ENCODE measurements around the gene LTBP1. TPM values are rescaled to one million over a fixed set of nuclear protein-coding genes. Genes with fewer than 3 reads are reported as not detected.
"Not testable (repeated sequence)": the region's sequence is repeated elsewhere in the genome, so short reads cannot be mapped to it uniquely, and the experiment has no call there.

The LTBP1 gene
- total RNA-seq, 4 donors from 2014 or later: 5.1 to 12.9 (median 10.7) TPM

DNA sequence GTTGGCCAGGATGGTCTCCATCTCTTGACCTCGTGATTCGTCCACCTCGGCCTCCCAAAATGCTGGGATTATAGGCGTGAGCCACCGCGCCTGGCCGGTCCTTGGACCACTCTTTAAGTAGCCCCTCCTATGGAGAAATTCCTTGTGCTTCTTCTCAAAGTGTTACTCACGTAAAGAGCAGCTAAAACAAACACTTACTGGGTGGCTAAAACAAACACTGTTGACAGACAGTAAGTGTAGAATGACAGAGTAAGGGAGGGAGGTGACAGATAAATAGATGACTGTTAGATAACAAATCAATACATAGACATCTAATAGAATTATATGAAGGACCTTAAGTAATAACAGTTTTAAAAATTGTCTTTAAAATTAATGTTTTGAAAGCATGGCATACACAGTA is 488.8 kb downstream of the LTBP1 start:
- DNase-seq: no peak
- Histone ChIP-seq H3K9me3 (no peaks in the 10 kb centered on the region), H3K27ac (peak overlapping the region in 1 of 3 donors; percentile 20), H3K4me1 (peaks cover 5 to 8% of the 10 kb centered on the region in 2 donors), H3K36me3 (no peaks in the 10 kb centered on the region), H3K27me3 (no peaks in the 10 kb centered on the region), H3K4me3 (replicated peaks in 1 of 3) (no peak overlapping the region)
- TF ChIP-seq POLR2A (IDR thresholded peaks at IDR 0.05): no peak
- TF ChIP-seq, protein P1, sequence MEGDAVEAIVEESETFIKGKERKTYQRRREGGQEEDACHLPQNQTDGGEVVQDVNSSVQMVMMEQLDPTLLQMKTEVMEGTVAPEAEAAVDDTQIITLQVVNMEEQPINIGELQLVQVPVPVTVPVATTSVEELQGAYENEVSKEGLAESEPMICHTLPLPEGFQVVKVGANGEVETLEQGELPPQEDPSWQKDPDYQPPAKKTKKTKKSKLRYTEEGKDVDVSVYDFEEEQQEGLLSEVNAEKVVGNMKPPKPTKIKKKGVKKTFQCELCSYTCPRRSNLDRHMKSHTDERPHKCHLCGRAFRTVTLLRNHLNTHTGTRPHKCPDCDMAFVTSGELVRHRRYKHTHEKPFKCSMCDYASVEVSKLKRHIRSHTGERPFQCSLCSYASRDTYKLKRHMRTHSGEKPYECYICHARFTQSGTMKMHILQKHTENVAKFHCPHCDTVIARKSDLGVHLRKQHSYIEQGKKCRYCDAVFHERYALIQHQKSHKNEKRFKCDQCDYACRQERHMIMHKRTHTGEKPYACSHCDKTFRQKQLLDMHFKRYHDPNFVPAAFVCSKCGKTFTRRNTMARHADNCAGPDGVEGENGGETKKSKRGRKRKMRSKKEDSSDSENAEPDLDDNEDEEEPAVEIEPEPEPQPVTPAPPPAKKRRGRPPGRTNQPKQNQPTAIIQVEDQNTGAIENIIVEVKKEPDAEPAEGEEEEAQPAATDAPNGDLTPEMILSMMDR (IDR thresholded peaks at IDR 0.05): no peak
- 32 to 54% methylated on average over 8 of the region's 8 CpGs for WGBS, 2 donors
- intact Hi-C loops (cut with DNase I): no loop called here

DNA sequence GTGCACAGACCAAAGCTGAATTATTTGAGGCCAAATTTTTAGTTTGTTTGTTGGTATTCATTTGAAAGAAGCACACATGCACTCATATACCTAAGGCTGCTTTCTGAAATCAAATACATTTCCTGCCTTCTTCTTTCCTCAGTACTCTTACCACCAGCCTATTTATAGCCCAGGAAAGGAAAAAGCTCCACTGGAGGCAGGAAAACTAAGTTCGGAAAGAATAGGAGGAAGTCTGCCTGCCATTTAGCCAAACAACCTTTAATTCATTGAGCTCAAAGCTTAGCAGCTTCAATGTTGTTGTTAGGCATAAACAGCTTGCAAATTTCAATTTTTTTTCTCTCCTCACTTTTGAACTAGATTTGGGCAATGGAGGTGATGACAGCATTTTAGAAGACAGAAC is 489.3 kb downstream of the LTBP1 start:
- H3K36me3 ChIP-seq: no peaks in the 10 kb centered on the region
- TF ChIP-seq, protein P1 (IDR thresholded peaks at IDR 0.05): no peak
- no peak for TF ChIP-seq POLR2A (IDR thresholded peaks at IDR 0.05)
- H3K4me1 ChIP-seq: peaks cover 5 to 8% of the 10 kb centered on the region in 2 donors
- H3K9me3 ChIP-seq: no peaks in the 10 kb centered on the region
- no peaks in the 10 kb centered on the region for H3K27me3 ChIP-seq
- 57 to 72% methylated on average over 1 of the region's 1 CpG for WGBS, 2 donors
- intact Hi-C loops (cut with DNase I): no loop called here
- no peak for DNase-seq
- no peak overlapping the region for H3K4me3 ChIP-seq (replicated peaks in 1 of 3)
- H3K27ac ChIP-seq: peak overlapping the region in 2 of 3 donors; percentile 20 to 26

DNA sequence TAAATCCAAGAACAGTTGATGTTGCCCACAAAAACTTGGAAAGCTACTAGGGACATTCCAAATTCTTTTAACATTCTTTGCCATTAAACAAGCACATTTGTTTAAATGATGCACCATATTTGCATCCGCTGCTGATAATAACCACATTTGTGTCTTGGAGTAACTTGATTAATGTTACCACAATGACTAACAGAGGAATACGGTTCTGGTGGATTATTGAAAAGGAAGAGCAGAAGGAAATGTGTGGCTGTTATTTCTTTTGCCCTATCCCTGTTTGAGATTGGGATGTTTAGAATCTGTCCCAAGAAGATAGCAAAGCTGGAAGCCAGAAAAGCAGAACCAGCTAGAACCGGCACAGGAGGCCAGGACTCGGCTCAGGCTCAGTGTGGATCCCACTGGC is 490.5 kb downstream of the LTBP1 start:
- WGBS, 2 donors: 73 to 76% methylated on average over 4 of the region's 4 CpGs
- Histone ChIP-seq H3K4me1 (peaks cover 5 to 8% of the 10 kb centered on the region in 2 donors), H3K27me3 (no peaks in the 10 kb centered on the region), H3K9me3 (no peaks in the 10 kb centered on the region), H3K4me3 (replicated peaks in 1 of 3) (peak overlapping the region in 1 of 3 donors; percentile 5), H3K36me3 (no peaks in the 10 kb centered on the region), H3K27ac (peak overlapping the region; percentile 8 to 38 (median 20))
- no peak for TF ChIP-seq POLR2A (IDR thresholded peaks at IDR 0.05)
- TF ChIP-seq, protein P1 (IDR thresholded peaks at IDR 0.05): no peak
- intact Hi-C loops (cut with DNase I): no loop called here
- no peak for DNase-seq

DNA sequence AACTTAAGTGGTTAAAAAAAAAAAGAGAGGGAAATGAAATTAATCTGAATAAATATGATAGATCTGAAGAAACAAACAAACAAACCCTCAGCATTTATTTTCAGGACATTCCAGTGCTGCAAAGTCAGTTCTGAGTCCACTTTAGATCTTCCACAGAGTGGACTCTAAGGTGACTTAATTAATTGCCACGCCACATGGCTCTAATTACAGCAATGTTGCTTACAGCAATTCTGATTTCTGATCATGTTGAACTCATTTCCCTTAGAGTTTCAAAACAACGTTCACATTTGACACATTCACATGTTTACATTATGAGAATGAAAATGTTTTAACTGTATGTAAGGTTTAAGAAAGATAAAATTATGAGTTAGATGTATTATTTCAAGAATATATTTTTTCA is 491.1 kb downstream of the LTBP1 start:
- intact Hi-C loops (cut with DNase I): no loop called here
- Histone ChIP-seq H3K36me3 (no peaks in the 10 kb centered on the region), H3K9me3 (no peaks in the 10 kb centered on the region), H3K4me1 (peaks cover 5 to 8% of the 10 kb centered on the region in 2 donors), H3K27me3 (no peaks in the 10 kb centered on the region), H3K4me3 (replicated peaks in 1 of 3) (no peak overlapping the region), H3K27ac (peak overlapping the region; percentile 8 to 38 (median 20))
- WGBS, 2 donors: 64 to 68% methylated on average over 2 of the region's 2 CpGs
- no peak for DNase-seq
- no peak for TF ChIP-seq POLR2A (IDR thresholded peaks at IDR 0.05)
- TF ChIP-seq, protein P1 (IDR thresholded peaks at IDR 0.05): no peak

DNA sequence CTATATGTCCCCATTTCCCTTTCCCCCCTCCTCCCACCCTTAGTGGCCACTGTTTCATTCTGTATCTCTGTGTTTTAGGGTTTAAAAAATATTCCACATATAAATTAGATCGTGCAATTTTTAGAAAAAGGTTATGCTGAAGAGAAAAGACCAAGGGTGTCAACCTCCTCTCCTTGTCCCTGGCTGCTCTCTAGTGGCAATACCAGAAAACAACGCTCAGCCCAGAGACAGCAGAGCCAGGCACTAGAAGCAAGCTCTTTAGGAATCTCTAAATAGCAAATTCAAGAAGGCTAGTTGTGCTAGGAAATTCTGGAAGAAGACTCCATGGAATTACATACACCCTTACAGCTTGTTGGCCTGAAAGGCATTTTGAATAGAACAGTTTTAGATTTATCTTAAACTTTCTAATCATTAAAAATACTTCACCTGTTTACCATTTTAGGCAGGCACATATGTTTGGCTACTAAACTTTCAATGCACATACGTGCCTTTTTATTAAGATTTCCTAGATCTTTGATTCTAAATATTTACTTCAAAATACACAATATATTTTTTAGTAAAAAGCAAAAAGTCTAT is 494.6 kb downstream of the LTBP1 start:
- Histone ChIP-seq H3K27me3 (no peaks in the 10 kb centered on the region), H3K36me3 (no peaks in the 10 kb centered on the region), H3K9me3 (no peaks in the 10 kb centered on the region), H3K4me3 (replicated peaks in 1 of 3) (no peak overlapping the region), H3K4me1 (peaks cover 4 to 5% of the 10 kb centered on the region in 2 donors), H3K27ac (peak overlapping the region in 1 of 3 donors; percentile 8)
- WGBS, 2 donors: 34 to 36% methylated on average over 3 of the region's 3 CpGs
- intact Hi-C loops (cut with DNase I): no loop called here
- DNase-seq: peak; percentile 55 to 68
- no peak for TF ChIP-seq POLR2A (IDR thresholded peaks at IDR 0.05)
- TF ChIP-seq, protein P1 (IDR thresholded peaks at IDR 0.05): peak in 5 of 6 experiments; percentile 19 to 77 (median 71)

DNA sequence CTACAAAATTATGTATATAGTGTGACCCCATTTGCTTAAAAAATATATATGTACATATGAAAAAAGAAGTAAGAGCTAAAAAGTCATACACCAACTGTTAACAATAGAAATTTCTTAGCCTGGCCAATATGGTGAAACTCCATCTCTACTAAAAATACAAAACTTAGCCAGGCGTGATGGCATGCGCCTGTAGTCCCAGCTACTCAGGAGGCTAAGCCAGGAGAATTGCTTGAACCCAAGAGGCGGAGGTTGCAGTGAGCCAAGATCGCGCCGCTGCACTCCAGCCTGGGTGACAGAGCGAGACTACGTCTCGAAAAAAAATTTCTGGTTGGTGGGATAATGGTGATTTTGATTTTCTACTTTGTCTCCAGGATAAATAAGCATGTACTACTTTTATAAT is 495.3 kb downstream of the LTBP1 start:
- H3K9me3 ChIP-seq; H3K4me1 ChIP-seq; H3K27me3 ChIP-seq; H3K4me3 ChIP-seq (replicated peaks in 1 of 3); intact Hi-C loops (cut with DNase I); H3K36me3 ChIP-seq: not testable (repeated sequence)
- H3K27ac ChIP-seq: peak overlapping the region in 1 of 3 donors; percentile 8
- 50 to 72% methylated on average over 9 of the region's 9 CpGs for WGBS, 2 donors
- DNase-seq: peak; percentile 22 to 38
